ENCODE data around the gene ATP5PD. TPM values are rescaled to one million over a fixed set of nuclear protein-coding genes. Genes with fewer than 3 reads are reported as not detected.
"Not testable (repeated sequence)": the region's sequence is repeated elsewhere in the genome, so short reads cannot be mapped to it uniquely, and the experiment has no call there.

The ATP5PD gene
- polyA plus RNA-seq, 1 donor, result 249 TPM

GRCh38 chr17:75020331-75021110 lies 26.2 kb downstream of the ATP5PD start:
- no peak for DNase-seq (ENCODE audit: low read depth)

DNA sequence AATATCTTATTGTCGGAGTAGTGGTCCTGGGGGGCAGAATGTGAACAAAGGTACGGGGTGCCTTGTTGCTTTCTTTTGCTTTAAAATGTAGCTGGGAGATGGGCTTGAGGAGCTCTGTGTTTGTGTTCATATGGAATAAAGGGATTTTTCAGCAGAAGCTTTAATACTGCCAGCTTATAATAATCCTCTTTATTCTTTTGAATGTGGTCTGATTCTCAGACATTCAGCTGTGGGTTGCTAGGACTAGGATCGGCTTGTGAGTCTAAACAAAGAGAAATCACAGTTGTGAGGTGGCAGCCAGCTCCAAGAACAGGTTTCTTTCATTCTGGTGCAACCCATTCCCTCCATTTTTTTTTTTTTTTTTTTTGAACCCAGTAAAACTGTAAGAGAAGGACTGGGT lies 27.1 kb downstream of the ATP5PD start:
- no peak for DNase-seq (ENCODE audit: low read depth)

DNA sequence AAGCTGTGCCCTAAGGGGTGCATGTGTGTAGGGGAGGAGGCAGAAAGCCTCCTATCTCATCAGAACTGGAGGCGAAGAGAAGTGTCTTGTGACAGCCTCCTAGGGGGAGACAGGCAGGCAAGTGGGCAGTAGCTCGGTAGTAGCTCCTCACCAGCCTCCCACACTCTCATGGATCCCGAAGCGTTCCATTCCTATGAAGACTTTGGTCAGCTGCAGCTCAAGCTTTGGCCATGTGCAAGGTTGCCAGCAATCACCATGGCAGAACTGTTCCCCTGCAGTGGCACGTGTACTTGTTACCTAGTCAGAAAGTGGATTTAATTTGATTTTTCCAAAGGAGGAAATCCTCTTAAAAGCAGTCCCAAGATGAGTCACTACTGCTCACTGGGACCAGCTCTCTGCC lies 27.6 kb downstream of the ATP5PD start:
- DNase-seq (ENCODE audit: low read depth), result no peak

DNA sequence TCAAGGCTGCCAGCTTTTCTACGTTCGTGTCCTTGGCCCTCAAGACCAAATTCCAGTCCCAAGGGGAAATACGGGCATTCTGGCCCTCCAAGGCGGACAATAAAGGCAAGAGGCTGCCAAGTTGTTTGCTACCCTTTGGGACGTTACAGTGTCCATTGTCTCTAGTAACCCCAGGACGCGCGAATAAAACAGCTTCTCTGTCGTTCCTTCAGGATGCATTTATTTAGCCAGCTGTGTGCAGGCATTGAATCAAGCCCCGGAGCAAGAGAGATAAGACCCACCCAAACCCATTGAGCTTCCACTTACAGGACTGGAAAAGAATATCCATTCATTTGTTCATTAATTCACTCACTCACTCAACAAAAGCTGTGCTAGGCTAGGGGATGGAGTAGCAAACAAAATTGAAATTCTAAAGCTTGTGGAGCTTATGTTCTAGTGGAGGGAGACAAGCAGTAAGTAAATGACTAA lies 33.6 kb downstream of the ATP5PD start:
- no peak for DNase-seq (ENCODE audit: low read depth)

DNA sequence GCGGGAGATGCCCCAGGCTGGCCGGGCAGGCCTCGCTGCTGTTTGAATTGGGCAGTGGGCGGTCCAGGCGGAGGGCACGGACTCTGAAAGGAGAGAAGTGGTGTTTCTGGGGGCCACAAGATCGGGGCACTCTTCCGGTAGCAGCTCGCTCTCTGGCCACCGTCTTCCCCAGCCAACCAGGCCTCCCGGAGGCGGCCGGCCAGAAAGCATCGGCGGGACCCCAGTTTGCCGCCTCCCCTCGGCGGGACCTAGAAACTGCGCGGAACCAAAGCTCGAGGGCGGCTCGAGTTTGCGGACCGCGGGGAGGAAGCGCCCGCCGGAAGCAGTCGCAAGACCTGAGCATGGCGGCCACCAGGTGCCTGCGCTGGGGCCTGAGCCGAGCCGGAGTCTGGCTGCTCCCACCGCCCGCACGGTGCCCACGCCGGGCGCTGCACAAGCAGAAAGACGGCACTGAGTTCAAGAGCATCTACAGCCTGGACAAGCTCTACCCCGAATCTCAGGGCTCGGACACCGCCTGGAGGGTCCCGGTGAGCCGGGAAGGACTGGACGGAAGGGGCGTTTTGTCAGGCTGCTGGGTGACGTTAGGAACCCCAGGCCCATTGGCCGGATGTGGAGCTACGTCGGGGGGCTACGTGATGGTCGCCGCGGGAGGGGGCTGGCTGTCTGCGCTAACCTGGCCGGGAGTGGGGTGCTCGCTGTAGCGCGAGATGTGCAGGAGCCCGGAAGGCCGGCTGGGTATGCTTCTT lies 34.2 kb downstream of the ATP5PD start, which contains the start of gene MRPL58:
TSS of gene MRPL58 (plus strand) at position 325 of the 746 bp plus-strand sequence. CDS start at position 342, 17 bp downstream.
- DNase-seq (ENCODE audit: low read depth), result no peak

- DNase-seq (ENCODE audit: low read depth), result no peak
These were observed 34.7 kb downstream of the ATP5PD start for GRCh38 chr17:75012096-75012345.

GRCh38 chr17:75011401-75012095 lies 35.2 kb downstream of the ATP5PD start:
- DNase-seq (ENCODE audit: low read depth), result no peak

GRCh38 chr17:75010683-75011400 lies 35.9 kb downstream of the ATP5PD start:
- DNase-seq (ENCODE audit: low read depth), result no peak

DNA sequence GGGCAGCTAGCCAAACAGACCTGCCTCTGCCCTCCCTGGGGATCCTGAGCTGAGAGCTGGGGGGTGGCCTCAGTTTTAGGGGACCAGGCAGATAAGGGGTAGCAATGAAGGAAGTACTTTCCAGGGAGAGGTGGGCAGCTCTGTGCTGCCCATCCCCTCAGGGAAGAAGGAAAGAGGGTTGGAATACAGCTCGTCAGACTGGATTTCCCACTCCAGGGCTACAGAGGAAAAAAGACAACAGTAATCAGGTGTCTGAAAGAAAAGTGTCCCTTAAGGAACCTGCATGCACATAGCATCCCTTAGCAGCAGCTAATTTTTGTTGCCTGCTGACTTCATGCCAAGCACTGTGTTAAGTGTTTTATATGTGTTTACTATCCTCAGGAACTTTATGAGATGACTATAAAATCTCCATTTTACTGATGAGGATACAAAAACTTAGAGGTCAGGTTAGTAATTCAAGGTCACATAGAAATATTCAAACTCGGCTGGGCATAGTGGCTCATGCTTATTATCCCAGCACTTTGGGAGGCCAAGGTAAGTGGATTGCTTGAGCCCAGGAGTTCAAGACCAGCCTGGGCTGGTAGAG lies 37.5 kb downstream of the ATP5PD start:
- DNase-seq (ENCODE audit: low read depth), result no peak

DNA sequence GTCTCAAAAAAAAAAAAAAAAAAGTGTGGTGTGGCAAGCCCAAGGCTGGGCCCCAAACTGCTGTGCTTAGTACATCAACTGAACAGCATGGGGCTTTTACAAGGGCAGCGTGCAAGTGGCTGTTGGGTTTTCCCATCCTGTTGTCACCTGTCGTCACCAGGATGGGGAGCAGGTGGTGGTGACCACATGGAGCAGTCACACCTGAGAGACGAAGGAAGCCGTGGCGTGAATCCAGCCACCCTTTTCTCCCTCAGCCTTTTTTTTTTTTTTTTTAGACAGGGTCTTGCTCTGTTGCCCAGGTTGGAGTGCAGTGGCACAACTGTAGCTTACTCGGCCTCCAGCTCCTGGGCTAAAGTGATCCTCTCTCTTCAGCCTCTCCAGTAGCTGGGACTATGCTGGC lies 38.4 kb downstream of the ATP5PD start:
- no peak for DNase-seq (ENCODE audit: low read depth)

- DNase-seq (ENCODE audit: low read depth), result no peak
These were observed 40.1 kb downstream of the ATP5PD start for GRCh38 chr17:75006653-75007052.

- not testable (repeated sequence) for DNase-seq (ENCODE audit: low read depth)
These were observed 40.7 kb downstream of the ATP5PD start for GRCh38 chr17:75006084-75006483.

DNA sequence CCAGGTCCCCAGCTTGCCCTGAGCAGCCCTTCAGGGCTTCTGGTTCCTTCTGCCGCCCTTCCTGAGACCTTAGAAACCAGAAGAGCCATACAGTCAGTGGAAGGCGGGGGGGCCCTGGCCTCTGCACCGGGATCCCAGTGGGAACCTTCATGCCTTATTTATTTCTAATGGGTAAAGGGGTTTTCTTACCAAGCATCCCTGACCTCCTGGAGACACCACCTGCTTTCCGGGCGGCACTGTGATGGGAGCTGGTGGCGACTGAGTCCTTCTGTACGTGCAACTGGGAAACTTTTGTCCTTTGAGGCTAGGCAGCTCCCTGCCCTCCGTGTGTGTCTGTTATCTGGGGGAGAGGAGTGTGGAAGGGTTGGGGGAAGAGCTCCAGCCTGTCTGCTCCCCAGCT lies 41.5 kb downstream of the ATP5PD start:
- no peak for DNase-seq (ENCODE audit: low read depth)

GRCh38 chr17:75004371-75004770 lies 42.4 kb downstream of the ATP5PD start:
- no peak for DNase-seq (ENCODE audit: low read depth)

DNA sequence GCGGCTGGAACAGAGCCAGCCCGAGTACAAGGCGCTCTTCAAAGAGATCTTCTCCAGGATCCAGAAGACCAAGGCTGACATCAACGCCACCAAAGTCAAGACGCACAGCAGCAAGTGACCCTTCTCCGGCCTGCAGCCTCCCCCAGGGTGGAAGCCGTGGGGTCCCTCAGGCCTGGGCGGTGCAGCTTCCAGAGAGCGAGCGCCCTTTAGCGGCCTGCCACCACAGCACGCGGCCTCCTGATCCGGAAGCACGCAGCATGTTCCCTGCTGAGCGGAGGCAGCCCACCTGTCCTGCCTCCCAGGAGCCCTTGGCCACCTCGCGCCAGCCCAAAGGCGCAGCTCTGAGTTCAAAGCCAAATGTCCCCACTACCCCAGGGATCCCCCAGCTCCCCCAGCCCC lies 42.8 kb downstream of the ATP5PD start:
- no peak for DNase-seq (ENCODE audit: low read depth)

DNA sequence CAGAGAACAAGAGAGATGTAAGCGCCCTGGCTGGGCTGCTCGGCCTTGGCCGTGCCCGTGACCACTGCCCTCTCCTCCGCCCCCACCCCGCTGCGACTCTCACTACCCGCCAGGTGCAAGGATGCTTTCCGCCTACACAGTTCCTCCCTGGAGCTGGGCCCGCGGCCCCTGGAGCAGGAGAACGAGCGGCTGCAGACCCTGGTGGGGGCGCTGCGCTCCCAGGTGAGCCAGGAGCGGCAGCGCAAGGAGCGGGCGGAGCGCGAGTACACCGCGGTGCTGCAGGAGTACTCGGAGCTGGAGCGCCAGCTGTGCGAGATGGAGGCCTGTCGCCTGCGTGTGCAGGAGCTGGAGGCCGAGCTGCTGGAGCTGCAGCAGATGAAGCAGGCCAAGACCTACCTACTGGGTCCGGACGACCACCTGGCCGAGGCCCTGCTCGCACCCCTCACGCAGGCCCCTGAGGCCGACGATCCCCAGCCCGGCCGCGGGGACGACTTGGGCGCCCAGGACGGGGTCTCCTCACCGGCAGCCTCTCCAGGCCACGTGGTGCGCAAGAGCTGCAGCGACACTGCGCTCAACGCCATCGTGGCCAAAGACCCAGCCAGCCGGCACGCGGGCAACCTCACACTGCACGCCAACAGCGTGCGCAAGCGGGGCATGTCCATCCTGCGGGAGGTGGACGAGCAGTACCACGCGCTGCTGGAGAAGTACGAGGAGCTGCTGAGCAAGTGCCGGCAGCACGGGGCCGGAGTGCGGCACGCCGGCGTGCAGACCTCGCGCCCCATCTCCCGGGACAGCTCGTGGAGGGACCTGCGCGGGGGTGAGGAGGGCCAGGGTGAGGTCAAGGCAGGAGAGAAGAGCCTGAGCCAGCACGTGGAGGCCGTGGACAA lies 43.5 kb downstream of the ATP5PD start:
- no peak for DNase-seq (ENCODE audit: low read depth)

DNA sequence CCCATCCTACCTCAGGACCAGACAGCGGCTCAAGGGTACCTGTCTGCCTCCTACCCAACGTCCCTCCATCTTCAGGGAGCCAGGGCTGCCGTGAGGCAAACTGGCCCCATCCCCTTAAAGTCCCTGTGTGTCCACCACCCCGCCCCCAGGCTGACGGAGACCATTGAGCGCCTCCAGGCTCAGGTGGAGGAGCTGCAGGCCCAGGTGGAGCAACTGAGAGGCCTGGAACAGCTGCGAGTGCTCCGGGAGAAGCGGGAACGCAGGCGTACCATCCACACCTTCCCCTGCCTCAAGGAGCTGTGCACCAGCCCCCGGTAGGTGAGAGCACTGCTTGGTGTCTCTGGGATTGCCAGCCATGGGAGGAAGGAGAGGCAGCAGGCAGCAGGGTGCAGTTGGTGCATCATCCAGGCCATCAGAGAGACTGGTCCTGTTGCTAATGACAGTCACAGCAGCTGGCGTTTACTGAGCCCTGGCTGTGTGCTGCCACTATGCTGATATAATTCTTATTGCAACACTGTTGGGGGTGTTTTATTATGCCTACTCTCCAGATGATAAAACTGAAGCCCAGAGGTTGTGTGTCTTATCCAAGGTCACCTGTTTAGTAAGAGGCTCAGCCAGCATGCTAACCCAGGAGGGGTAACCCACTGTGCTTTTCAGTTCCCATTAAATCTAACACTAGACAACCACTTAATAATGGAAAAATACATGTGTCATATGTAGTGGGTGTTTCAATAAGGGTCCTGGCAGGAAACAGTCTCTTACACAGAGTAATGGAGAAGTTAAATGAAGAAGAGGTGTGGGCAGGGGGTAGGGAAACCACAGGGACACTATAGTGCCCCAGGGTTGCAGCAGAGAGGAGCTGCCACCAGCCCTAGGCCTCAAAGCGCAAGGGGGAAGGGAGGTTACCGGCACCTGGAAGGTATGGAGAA lies 44.6 kb downstream of the ATP5PD start:
- no peak for DNase-seq (ENCODE audit: low read depth)

- no peak for DNase-seq (ENCODE audit: low read depth)
These were observed 47.2 kb downstream of the ATP5PD start for GRCh38 chr17:74999523-74999922.

- no peak for DNase-seq (ENCODE audit: low read depth)
These were observed 48.0 kb downstream of the ATP5PD start for GRCh38 chr17:74998783-74999182.
